ENCODE results near the gene TMEM119. TPM values are rescaled to one million over a fixed set of nuclear protein-coding genes. Genes with fewer than 3 reads are reported as not detected.
A peak's percentile ranks its signal among the peaks of the same experiment; 100 is the strongest.

TMEM119 gene
- total and polyA plus RNA-seq, 2 experiments from 2014 or later = 0.21 to 0.48 TPM

DNA sequence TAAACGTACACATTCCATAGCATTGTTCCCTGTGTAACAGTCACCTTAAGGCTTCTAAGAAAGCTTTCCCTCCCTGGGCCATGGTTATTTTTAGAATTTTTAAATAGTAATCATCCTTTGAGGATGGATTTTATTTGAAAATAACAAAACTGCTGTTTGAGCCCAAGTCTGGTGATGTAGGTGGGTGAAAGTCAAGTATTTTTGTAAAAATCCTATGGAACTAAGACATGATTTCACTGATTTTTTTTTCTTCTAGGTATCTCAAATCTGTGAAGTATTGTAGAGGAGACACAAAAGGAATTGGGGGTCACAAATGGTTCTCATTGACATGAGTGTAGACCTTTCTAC is 34.1 kb downstream of the TMEM119 start:
- H3K9me3 ChIP-seq (ENCODE audit: low read depth) = no peaks in the 10 kb centered on the region
- TF ChIP-seq, protein P1, sequence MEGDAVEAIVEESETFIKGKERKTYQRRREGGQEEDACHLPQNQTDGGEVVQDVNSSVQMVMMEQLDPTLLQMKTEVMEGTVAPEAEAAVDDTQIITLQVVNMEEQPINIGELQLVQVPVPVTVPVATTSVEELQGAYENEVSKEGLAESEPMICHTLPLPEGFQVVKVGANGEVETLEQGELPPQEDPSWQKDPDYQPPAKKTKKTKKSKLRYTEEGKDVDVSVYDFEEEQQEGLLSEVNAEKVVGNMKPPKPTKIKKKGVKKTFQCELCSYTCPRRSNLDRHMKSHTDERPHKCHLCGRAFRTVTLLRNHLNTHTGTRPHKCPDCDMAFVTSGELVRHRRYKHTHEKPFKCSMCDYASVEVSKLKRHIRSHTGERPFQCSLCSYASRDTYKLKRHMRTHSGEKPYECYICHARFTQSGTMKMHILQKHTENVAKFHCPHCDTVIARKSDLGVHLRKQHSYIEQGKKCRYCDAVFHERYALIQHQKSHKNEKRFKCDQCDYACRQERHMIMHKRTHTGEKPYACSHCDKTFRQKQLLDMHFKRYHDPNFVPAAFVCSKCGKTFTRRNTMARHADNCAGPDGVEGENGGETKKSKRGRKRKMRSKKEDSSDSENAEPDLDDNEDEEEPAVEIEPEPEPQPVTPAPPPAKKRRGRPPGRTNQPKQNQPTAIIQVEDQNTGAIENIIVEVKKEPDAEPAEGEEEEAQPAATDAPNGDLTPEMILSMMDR (IDR thresholded peaks at IDR 0.05; ENCODE audit: low read depth, low read length) = no peak
- peak overlapping the region; percentile 93 for H3K27ac ChIP-seq
- no peak for DNase-seq (ENCODE audit: low read depth in 1 of 2, low spot score in 1 of 2)
- no peaks in the 10 kb centered on the region for H3K4me1 ChIP-seq (ENCODE audit: low read depth)
- no peaks in the 10 kb centered on the region for H3K27me3 ChIP-seq
- H3K36me3 ChIP-seq = peaks cover 43% of the 10 kb centered on the region
- H3K4me3 ChIP-seq = peak overlapping the region; percentile 92

DNA sequence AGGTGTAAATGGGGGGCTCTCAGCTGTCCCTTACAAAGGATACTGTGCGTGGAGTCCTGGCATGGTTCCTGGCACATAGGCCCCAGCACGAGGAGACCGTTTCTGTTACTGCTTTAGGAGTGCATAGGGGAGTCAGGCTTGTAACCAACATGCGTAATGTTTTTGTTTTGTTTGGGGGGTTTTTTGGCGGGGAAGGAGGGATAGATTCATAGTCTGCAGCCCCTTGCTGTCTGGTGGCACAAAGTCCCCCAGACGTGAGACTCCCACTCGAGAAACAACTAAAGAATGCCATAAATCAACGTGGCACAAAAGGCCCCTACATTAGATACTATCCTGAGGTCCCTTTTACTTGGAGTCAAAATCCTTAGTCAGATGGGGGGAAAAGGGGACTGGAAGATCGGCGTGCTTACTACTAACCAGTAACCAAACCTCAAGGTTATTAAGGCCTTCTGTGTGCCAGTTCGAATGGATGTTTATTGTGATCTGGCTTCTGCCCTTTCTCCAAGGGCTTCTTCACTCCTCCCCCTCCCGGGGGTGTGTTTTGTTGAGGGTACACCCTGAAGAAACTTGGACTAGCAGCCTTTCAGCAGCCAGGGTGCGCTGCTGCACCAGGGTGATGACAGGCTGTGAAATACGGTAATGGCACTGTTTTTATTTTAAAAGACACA is 34.6 kb downstream of the TMEM119 start:
- H3K4me3 ChIP-seq = peak overlapping the region; percentile 92
- no peaks in the 10 kb centered on the region for H3K4me1 ChIP-seq (ENCODE audit: low read depth)
- peaks cover 38% of the 10 kb centered on the region for H3K36me3 ChIP-seq
- H3K9me3 ChIP-seq (ENCODE audit: low read depth) = no peaks in the 10 kb centered on the region
- TF ChIP-seq, protein P1 (IDR thresholded peaks at IDR 0.05; ENCODE audit: low read depth, low read length) = peak; percentile 88
- peak; percentile 82 to 90 for DNase-seq (ENCODE audit: low read depth in 1 of 2, low spot score in 1 of 2)
- H3K27me3 ChIP-seq = no peaks in the 10 kb centered on the region
- H3K27ac ChIP-seq = peak overlapping the region; percentile 93

GRCh38 chr12:108562348-108563135 is 35.3 kb downstream of the TMEM119 start, which contains the start of gene ISCU:
Gene ISCU, plus strand, starts transcription at chr12:108562596. Its CDS starts 27 bp downstream, at chr12:108562623.
- TF ChIP-seq, protein P1 (IDR thresholded peaks at IDR 0.05; ENCODE audit: low read depth, low read length) = no peak
- peak within 1 kb of the TSS; percentile 93 for H3K27ac ChIP-seq
- peak; percentile 98 to 99 for DNase-seq (ENCODE audit: low read depth in 1 of 2, low spot score in 1 of 2)
- peak within 1 kb of the TSS; percentile 92 for H3K4me3 ChIP-seq
- no peaks in the 10 kb centered on the region for H3K9me3 ChIP-seq (ENCODE audit: low read depth)
- H3K36me3 ChIP-seq = peaks cover 32% of the 10 kb centered on the region
- no peaks in the 10 kb centered on the region for H3K27me3 ChIP-seq
- H3K4me1 ChIP-seq (ENCODE audit: low read depth) = no peaks in the 10 kb centered on the region

DNA sequence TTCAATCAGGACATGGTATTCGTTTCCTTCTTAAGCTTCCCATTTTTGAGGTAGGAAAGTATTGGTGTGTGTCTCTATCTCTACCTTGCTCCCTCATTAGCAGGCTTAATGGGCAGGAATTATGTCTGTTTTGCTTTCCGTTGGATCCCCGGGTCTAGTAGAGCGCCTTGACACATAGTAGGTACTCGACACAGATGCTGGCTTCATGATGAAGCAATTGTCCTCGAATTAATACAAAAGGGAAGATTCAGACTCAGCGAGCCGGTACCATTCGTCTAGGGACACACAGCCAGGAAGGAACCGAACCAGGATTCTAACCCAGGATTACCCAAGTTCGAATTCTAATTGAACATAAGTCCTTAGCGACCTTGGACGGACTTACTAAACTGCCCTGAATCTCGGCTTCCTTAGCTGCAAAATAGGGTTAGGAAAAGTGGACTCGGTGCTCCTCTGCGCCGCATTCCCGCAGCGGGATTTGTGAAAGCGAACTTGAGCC is 36.0 kb downstream of the TMEM119 start:
- no peak for DNase-seq (ENCODE audit: low read depth in 1 of 2, low spot score in 1 of 2)
- no peaks in the 10 kb centered on the region for H3K4me1 ChIP-seq (ENCODE audit: low read depth)

More for the DNA sequence above, 36.0 kb downstream of the TMEM119 start:
- peaks cover 26% of the 10 kb centered on the region for H3K36me3 ChIP-seq
- H3K27me3 ChIP-seq = no peaks in the 10 kb centered on the region
- TF ChIP-seq, protein P1 (IDR thresholded peaks at IDR 0.05; ENCODE audit: low read depth, low read length) = no peak
- peak overlapping the region; percentile 92 for H3K4me3 ChIP-seq
- peak overlapping the region; percentile 93 for H3K27ac ChIP-seq
- H3K9me3 ChIP-seq (ENCODE audit: low read depth) = no peaks in the 10 kb centered on the region
